Liver (tissue), 9 donors: ENCODE data around the gene EGFR. TPM values are rescaled to one million over a fixed set of nuclear protein-coding genes. Genes with fewer than 3 reads are reported as not detected.
"Not testable (repeated sequence)": the region's sequence is repeated elsewhere in the genome, so short reads cannot be mapped to it uniquely, and the experiment has no call there.

ENCODE experiments used
- DNase-seq: peaks from one replicate; pipeline ENCODE4 v3.0.0-alpha.2; 2017; ENCODE audit warnings: low spot score
- H3K27ac ChIP-seq, 2 donors: one replicate each; pipeline ENCODE4 v1.7.0; 2013; ENCODE audit warnings: inconsistent platforms in 2 of 2, low read length in 2 of 2, control low read depth in 1 of 2, low read depth in 1 of 2, mild to moderate bottlenecking in 1 of 2
- H3K27me3 ChIP-seq, 4 donors: one replicate each; pipeline versions ENCODE4 v1.6.1 to v1.7.0; 2013; ENCODE audit warnings: low read length in 3 of 4, inconsistent platforms in 1 of 4, mild to moderate bottlenecking in 1 of 4, moderate library complexity in 1 of 4; ENCODE audit not compliant: control insufficient read depth in 4 of 4, insufficient read depth in 4 of 4
- H3K36me3 ChIP-seq, 4 donors: one replicate each; pipeline versions ENCODE4 v1.6.1 to v1.7.0; 2013; ENCODE audit warnings: low read length in 3 of 4, mild to moderate bottlenecking in 3 of 4, low read depth in 1 of 4, moderate library complexity in 1 of 4; ENCODE audit not compliant: control insufficient read depth in 4 of 4, insufficient read depth in 3 of 4
- H3K4me1 ChIP-seq, 4 donors: one replicate each; pipeline versions ENCODE4 v1.6.1 to v1.7.0; 2013; ENCODE audit warnings: low read length in 3 of 4, mild to moderate bottlenecking in 3 of 4, moderate library complexity in 1 of 4; ENCODE audit not compliant: control insufficient read depth in 4 of 4, insufficient read depth in 4 of 4
- H3K4me3 ChIP-seq, 3 donors: one replicate each; pipeline versions ENCODE4 v1.6.1 to v1.7.0; 2013; ENCODE audit warnings: low read length in 3 of 3, control low read depth in 1 of 3, low read depth in 1 of 3, mild to moderate bottlenecking in 1 of 3
- H3K9ac ChIP-seq, 2 donors: one replicate each; pipeline ENCODE4 v1.7.0; 2013; ENCODE audit warnings: low read length in 2 of 2, mild to moderate bottlenecking in 2 of 2, moderate library complexity in 2 of 2, control low read depth in 1 of 2, low read depth in 1 of 2
- H3K9me3 ChIP-seq, 4 donors: one replicate each; pipeline versions ENCODE4 v1.6.1 to v1.7.0; 2013; ENCODE audit warnings: low read length in 3 of 4; ENCODE audit not compliant: control insufficient read depth in 4 of 4
- CTCF ChIP-seq: fragments of 150-350 bp; IDR thresholded peaks from 2 replicates; pipeline ENCODE4 v1.5.1; 2017; ENCODE audit warnings: improper control_type of control experiment, low read depth, low read length; ENCODE audit not compliant: missing input control
- EGR1 ChIP-seq, 2 donors: IDR thresholded peaks; 2 replicates each; pipeline ENCODE4 v1.6.1; 2016 to 2018; ENCODE audit warnings: antibody characterized with exemption in 2 of 2, low read depth in 2 of 2
- FOXA1 ChIP-seq: IDR thresholded peaks from 2 replicates; pipeline ENCODE4 v1.6.1; 2016; ENCODE audit warnings: antibody characterized with exemption
- FOXA2 ChIP-seq: IDR thresholded peaks from 2 replicates; pipeline ENCODE4 v1.6.1; 2016; ENCODE audit warnings: antibody characterized with exemption
- GABPA ChIP-seq, 2 donors: IDR thresholded peaks in 1 of 2; conservative IDR thresholded peaks in 1 of 2; 2 replicates each; pipeline ENCODE4 v1.6.1; 2016; ENCODE audit warnings: antibody characterized with exemption in 2 of 2, mild to moderate bottlenecking in 1 of 2, moderate library complexity in 1 of 2
- HNF4A ChIP-seq, 2 donors: conservative IDR thresholded peaks; 2 replicates each; pipeline ENCODE4 v1.6.1; 2016; ENCODE audit warnings: antibody characterized with exemption in 2 of 2, mild to moderate bottlenecking in 2 of 2
- HNF4G ChIP-seq: IDR thresholded peaks from 2 replicates; pipeline ENCODE4 v1.6.1; 2016; ENCODE audit warnings: antibody characterized with exemption
- JUND ChIP-seq, 2 donors: IDR thresholded peaks; 2 replicates each; pipeline ENCODE4 v1.6.1; 2016; ENCODE audit warnings: antibody characterized with exemption in 2 of 2
- NR2F2 ChIP-seq: IDR thresholded peaks from 2 replicates; pipeline ENCODE4 v1.6.1; 2016; ENCODE audit warnings: antibody characterized with exemption
- RAD21 ChIP-seq, 2 donors: IDR thresholded peaks; 2 replicates each; pipeline ENCODE4 v1.6.1; 2016; ENCODE audit warnings: antibody characterized with exemption in 2 of 2, mild to moderate bottlenecking in 2 of 2
- RXRA ChIP-seq, 2 donors: IDR thresholded peaks; 2 replicates each; pipeline ENCODE4 v1.6.1; 2017 to 2018; ENCODE audit warnings: antibody characterized with exemption in 2 of 2, mild to moderate bottlenecking in 1 of 2
- SP1 ChIP-seq: IDR thresholded peaks from 2 replicates; pipeline ENCODE4 v1.6.1; 2018; ENCODE audit warnings: antibody characterized with exemption, mild to moderate bottlenecking
- TAF1 ChIP-seq: conservative IDR thresholded peaks from 2 replicates; pipeline ENCODE4 v1.6.1; 2016; ENCODE audit warnings: antibody characterized with exemption, mild to moderate bottlenecking
- ZBTB33 ChIP-seq: IDR thresholded peaks from 2 replicates; pipeline ENCODE4 v1.6.1; 2016; ENCODE audit warnings: antibody characterized with exemption
- WGBS: extraction: QIAGEN DNeasy Blood & Tissue Kit; methylation state at CpG from one replicate; pipeline ENCODE4 v1.1.7; 2013; 5-methylcytosine and 5-hydroxymethylcytosine counted together
- polyA plus RNA-seq, 2 donors: library from polyadenylated mRNA; stranded (reverse) in 1 of 2; unstranded in 1 of 2; fragments of 200-250 nt in 1 of 2; fragments of >200 nt in 1 of 2; fragmentation: Nextera tagmentation in 1 of 2; extraction: Ambion mirVana in 1 of 2; gene quantifications; one replicate each; pipeline versions ENCODE4 v1.2.1 to v1.2.3, GENCODE V29; 2013 to 2015
- total RNA-seq, 2 donors: library from RNA; depleted of rRNA; stranded (reverse); fragments of >200 nt; gene quantifications; one replicate each; pipeline ENCODE4 v1.2.3, GENCODE V29; 2014
- TF ChIP-seq, protein P1 (sequence below): IDR thresholded peaks from 2 replicates; pipeline ENCODE4 v1.6.1; 2016; ENCODE audit warnings: antibody characterized with exemption
- TF ChIP-seq, protein P2 (sequence below): IDR thresholded peaks from 2 replicates; pipeline ENCODE4 v1.6.1; 2016; ENCODE audit warnings: antibody characterized with exemption
- donor health status: healthy.
- donor health status: healthy.
- donor health status: healthy.
- donor health status: healthy.
- donor health status: healthy.

EGFR gene
- total and polyA plus RNA-seq, 4 donors = 22.6 to 37.0 (median 27.7) TPM

DNA sequence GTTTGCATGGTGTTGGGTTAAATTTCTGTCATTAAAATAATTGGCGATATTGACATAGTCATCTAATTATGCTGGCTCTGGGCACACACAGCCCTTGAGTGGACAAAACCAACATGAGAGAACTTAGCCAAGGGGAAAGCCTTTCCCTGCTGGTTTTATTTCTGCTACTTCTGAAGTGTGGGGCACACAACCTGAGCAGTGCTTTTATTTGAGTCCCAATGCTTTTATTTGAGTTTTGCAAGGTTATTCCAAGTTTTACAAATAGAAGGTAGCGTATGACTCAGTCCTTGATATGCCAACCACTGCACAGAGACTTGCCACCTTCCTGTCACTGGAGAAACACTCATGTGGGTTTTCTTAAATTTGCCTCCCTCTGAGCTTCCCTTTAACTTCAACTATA, 145.7 kb downstream of the EGFR start:
- 95% methylated on average over 2 of the region's 2 CpGs for WGBS
- no peak overlapping the region for H3K9ac ChIP-seq
- H3K36me3 ChIP-seq = peaks cover 11 to 68% (median 48%) of the 10 kb centered on the region in 4 donors
- H3K9me3 ChIP-seq = no peaks in the 10 kb centered on the region
- H3K4me3 ChIP-seq = no peak overlapping the region
- DNase-seq = no peak
- TF ChIP-seq EGR1 (IDR thresholded peaks at IDR 0.05; ENCODE audit: low read depth in 2 of 2) = no peak
- no peak for TF ChIP-seq NR2F2
- TF ChIP-seq FOXA1 = no peak
- no peak for TF ChIP-seq HNF4A (conservative IDR thresholded peaks at IDR 0.05)
- no peak for TF ChIP-seq CTCF
- TF ChIP-seq ZBTB33 = no peak
- TF ChIP-seq RXRA (IDR thresholded peaks at IDR 0.05) = no peak
- TF ChIP-seq JUND (IDR thresholded peaks at IDR 0.05) = no peak
- no peaks in the 10 kb centered on the region for H3K27me3 ChIP-seq
- no peaks in the 10 kb centered on the region for H3K4me1 ChIP-seq
- H3K27ac ChIP-seq = no peak overlapping the region

- no peak for DNase-seq
- H3K4me1 ChIP-seq = no peaks in the 10 kb centered on the region
- no peaks in the 10 kb centered on the region for H3K9me3 ChIP-seq
- 93% methylated on average over 13 of the region's 13 CpGs for WGBS
- peaks cover 16 to 72% (median 52%) of the 10 kb centered on the region in 4 donors for H3K36me3 ChIP-seq
- H3K27me3 ChIP-seq = no peaks in the 10 kb centered on the region
- H3K9ac ChIP-seq = no peak overlapping the region
- no peak overlapping the region for H3K27ac ChIP-seq
- H3K4me3 ChIP-seq = no peak overlapping the region
- TF ChIP-seq, protein P1, sequence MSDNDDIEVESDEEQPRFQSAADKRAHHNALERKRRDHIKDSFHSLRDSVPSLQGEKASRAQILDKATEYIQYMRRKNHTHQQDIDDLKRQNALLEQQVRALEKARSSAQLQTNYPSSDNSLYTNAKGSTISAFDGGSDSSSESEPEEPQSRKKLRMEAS = no peak
- no peak for TF ChIP-seq HNF4G
- no peak for TF ChIP-seq FOXA1
- TF ChIP-seq NR2F2 = no peak
- TF ChIP-seq GABPA (IDR thresholded peaks at IDR 0.05 in 1 of 2, conservative IDR thresholded peaks at IDR 0.05 in 1 of 2) = no peak
- no peak for TF ChIP-seq RAD21 (IDR thresholded peaks at IDR 0.05)
- TF ChIP-seq EGR1 (IDR thresholded peaks at IDR 0.05; ENCODE audit: low read depth in 2 of 2) = no peak
- TF ChIP-seq SP1 = no peak
- TF ChIP-seq JUND (IDR thresholded peaks at IDR 0.05) = no peak
- TF ChIP-seq RXRA (IDR thresholded peaks at IDR 0.05) = no peak
- no peak for TF ChIP-seq TAF1
- no peak for TF ChIP-seq ZBTB33
- TF ChIP-seq, protein P2, sequence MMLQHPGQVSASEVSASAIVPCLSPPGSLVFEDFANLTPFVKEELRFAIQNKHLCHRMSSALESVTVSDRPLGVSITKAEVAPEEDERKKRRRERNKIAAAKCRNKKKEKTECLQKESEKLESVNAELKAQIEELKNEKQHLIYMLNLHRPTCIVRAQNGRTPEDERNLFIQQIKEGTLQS = no peak
- no peak for TF ChIP-seq CTCF
- no peak for TF ChIP-seq FOXA2
- no peak for TF ChIP-seq HNF4A (conservative IDR thresholded peaks at IDR 0.05)
These were observed 146.5 kb downstream of the EGFR start for GRCh38 chr7:55165176-55165861.

DNA sequence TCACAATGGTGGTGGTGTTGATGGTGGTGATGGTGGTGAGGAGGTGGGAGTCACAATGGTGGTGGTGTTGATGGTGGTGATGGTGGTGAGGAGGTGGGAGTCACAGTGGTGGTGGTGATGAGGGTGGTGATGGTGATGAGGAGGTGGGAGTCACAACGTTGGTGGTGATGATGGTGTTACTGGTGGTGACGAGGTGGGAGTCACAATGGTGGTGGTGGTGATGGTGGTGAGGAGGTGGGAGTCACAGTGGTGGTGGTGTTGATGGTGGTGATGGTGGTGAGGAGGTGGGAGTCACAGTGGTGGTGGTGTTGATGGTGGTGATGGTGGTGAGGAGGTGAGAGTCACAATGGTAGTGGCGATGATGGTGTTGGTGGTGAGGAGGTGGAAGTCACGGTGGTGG, 148.5 kb downstream of the EGFR start:
- not testable (repeated sequence) for DNase-seq
- H3K36me3 ChIP-seq = peaks cover 13 to 69% (median 54%) of the 10 kb centered on the region in 4 donors
- WGBS = 89% methylated on average over 4 of the region's 4 CpGs

More for the DNA sequence above, 148.5 kb downstream of the EGFR start:
- H3K9me3 ChIP-seq, H3K27ac ChIP-seq, H3K4me1 ChIP-seq, H3K9ac ChIP-seq, H3K4me3 ChIP-seq, H3K27me3 ChIP-seq: not testable (repeated sequence)
